ENCODE results near the gene CYLD. TPM values are rescaled to one million over a fixed set of nuclear protein-coding genes. Genes with fewer than 3 reads are reported as not detected.

CYLD gene
- total RNA-seq, 5 donors from 2014 or later (not counting 1 experiment from before 2014, with no cell fraction given) = 243 to 380 (median 294) TPM

DNA sequence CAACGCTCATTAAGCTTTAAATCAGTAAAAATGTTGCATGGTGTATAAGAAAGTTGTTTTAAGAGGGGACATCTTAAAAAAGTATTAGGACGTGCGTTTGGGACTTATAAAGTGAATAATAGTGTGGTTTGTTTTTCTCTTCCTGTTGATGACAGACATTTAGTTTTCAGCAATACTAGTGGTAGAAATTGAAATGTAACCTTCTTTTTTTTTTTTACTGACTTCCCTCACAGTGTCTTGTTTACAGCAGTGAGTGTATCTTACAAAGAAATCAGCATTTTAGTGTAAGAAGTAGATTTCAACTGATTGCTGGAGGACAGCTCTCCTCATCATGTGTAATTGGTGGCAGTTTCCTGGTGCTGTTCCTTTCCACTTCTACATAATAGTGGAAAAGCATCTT is 39.6 kb downstream of the CYLD start:
- H3K9me3 ChIP-seq = no peaks in the 10 kb centered on the region
- ChIA-PET CTCF (interaction anchor here (0.6 to 1.9 kb wide), 9 partner anchors 13 to 754 kb away, joined by 3 to 20 read pairs (median 3); no protein-coding TSS in a partner anchor), POLR2A (interaction anchor here in 1 of 2 donors (0.6 kb wide), 1 partner anchor 115 kb away, joined by 3 read pairs; no protein-coding TSS in a partner anchor)
- ATAC-seq (replicated peaks in 1 of 4) (peak; percentile 60 to 78 (median 70)), DNase-seq (no peak)
- no peak overlapping the region for H3K4me3 ChIP-seq (ENCODE audit: control insufficient read depth in 1 of 2, extremely low read depth in 1 of 2, low read length in 1 of 2)
- no peaks in the 10 kb centered on the region for H3K27me3 Mint-ChIP-seq
- H3K4me3 Mint-ChIP-seq = peak overlapping the region; percentile 26 to 54 (median 49)
- no CpG with 5 or more reads among the region's 3 CpGs for WGBS (ENCODE audit: insufficient coverage)
- H3K9me3 Mint-ChIP-seq = no peaks in the 10 kb centered on the region
- H3K27ac Mint-ChIP-seq = peak overlapping the region; percentile 86 to 95
- no peaks in the 10 kb centered on the region for H3K27me3 ChIP-seq (replicated peaks in 1 of 2; ENCODE audit: control insufficient read depth in 2 of 2, extremely low read depth in 1 of 2, insufficient read depth in 2 of 2, low read length in 1 of 2)
- H3K4me1 ChIP-seq (ENCODE audit: control insufficient read depth in 1 of 2, extremely low read depth in 1 of 2, insufficient read depth in 2 of 2, low read length in 2 of 2) = peaks cover 0 to 10% of the 10 kb centered on the region in 2 experiments
- H3K36me3 Mint-ChIP-seq = peaks cover 70% of the 10 kb centered on the region
- H3K36me3 ChIP-seq (ENCODE audit: control insufficient read depth in 2 of 2, extremely low read depth in 1 of 2, insufficient read depth in 1 of 2, low read length in 1 of 2) = peaks cover 6 to 66% of the 10 kb centered on the region in 2 donors
- peaks cover 63 to 70% (median 65%) of the 10 kb centered on the region in 3 donors for H3K4me1 Mint-ChIP-seq
- H3K27ac ChIP-seq (ENCODE audit: low read length) = peak overlapping the region; percentile 27

DNA sequence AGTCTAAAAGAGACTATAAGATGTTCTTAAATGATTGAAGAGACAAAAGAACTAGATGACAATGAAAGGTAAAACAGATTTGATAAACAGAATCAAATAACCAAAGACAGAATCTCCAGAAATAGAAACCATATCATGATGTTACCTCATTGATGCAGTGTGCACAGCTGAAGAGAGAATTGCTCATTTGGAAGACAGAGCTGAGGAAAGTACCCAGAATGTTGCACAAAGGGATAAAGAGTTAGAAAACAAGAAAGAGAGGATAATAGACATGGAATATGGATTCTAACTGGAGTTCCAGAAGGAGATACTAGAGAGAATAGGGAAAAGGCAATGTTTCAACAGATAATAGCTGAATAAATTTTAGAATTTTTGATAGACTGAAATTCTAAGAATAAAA is 47.9 kb downstream of the CYLD start:
- no peak for DNase-seq
- H3K36me3 ChIP-seq (ENCODE audit: control insufficient read depth in 2 of 2, extremely low read depth in 1 of 2, insufficient read depth in 1 of 2, low read length in 1 of 2) = peaks cover 3 to 67% of the 10 kb centered on the region in 2 donors
- H3K27me3 Mint-ChIP-seq = no peaks in the 10 kb centered on the region
- no peak overlapping the region for H3K4me3 ChIP-seq (ENCODE audit: control insufficient read depth in 1 of 2, extremely low read depth in 1 of 2, low read length in 1 of 2)
- ChIA-PET POLR2A (interaction anchor here in 1 of 2 donors (0.7 kb wide), 1 partner anchor 13 kb away, joined by 4 read pairs; no protein-coding TSS in a partner anchor), CTCF (interaction anchor here in 1 of 2 donors (0.8 to 5.3 kb wide), 2 partner anchors 15 to 17 kb away, joined by 3 to 25 read pairs; no protein-coding TSS in a partner anchor)
- H3K4me1 ChIP-seq (ENCODE audit: control insufficient read depth in 1 of 2, extremely low read depth in 1 of 2, insufficient read depth in 2 of 2, low read length in 2 of 2) = no peaks in the 10 kb centered on the region
- H3K27ac Mint-ChIP-seq = peak overlapping the region; percentile 34 to 85
- peak overlapping the region; percentile 12 for H3K27ac ChIP-seq (ENCODE audit: low read length)
- peaks cover 0 to 3% (median 0%) of the 10 kb centered on the region in 3 donors for H3K9me3 Mint-ChIP-seq
- H3K4me3 Mint-ChIP-seq = no peak overlapping the region
- no peaks in the 10 kb centered on the region for H3K27me3 ChIP-seq (replicated peaks in 1 of 2; ENCODE audit: control insufficient read depth in 2 of 2, extremely low read depth in 1 of 2, insufficient read depth in 2 of 2, low read length in 1 of 2)
- peaks cover 62% of the 10 kb centered on the region for H3K36me3 Mint-ChIP-seq
- ATAC-seq (replicated peaks in 1 of 4) = no peak
- peaks cover 11 to 26% (median 19%) of the 10 kb centered on the region in 3 donors for H3K4me1 Mint-ChIP-seq
- no peaks in the 10 kb centered on the region for H3K9me3 ChIP-seq

GRCh38 chr16:50791522-50791921 is 49.6 kb downstream of the CYLD start:
- ChIA-PET POLR2A (interaction anchor here in 1 of 2 donors (0.9 kb wide), 1 partner anchor 15 kb away, joined by 5 read pairs; no protein-coding TSS in a partner anchor), CTCF (interaction anchor here (0.6 to 1.0 kb wide), 2 partner anchors 15 to 124 kb away, joined by 3 read pairs; no protein-coding TSS in a partner anchor)
- ATAC-seq (replicated peaks in 1 of 4) (no peak), DNase-seq (no peak)
- no peaks in the 10 kb centered on the region for H3K4me1 ChIP-seq (ENCODE audit: control insufficient read depth in 1 of 2, extremely low read depth in 1 of 2, insufficient read depth in 2 of 2, low read length in 2 of 2)
- no peak overlapping the region for H3K27ac ChIP-seq (ENCODE audit: low read length)
- no peak overlapping the region for H3K4me3 ChIP-seq (ENCODE audit: control insufficient read depth in 1 of 2, extremely low read depth in 1 of 2, low read length in 1 of 2)
- H3K36me3 ChIP-seq (ENCODE audit: control insufficient read depth in 2 of 2, extremely low read depth in 1 of 2, insufficient read depth in 1 of 2, low read length in 1 of 2) = peaks cover 10 to 75% of the 10 kb centered on the region in 2 donors
- Mint-ChIP-seq H3K27ac (peak overlapping the region; percentile 74 to 78), H3K4me3 (no peak overlapping the region), H3K36me3 (peaks cover 63% of the 10 kb centered on the region), H3K27me3 (no peaks in the 10 kb centered on the region), H3K4me1 (peaks cover 11 to 24% (median 18%) of the 10 kb centered on the region in 3 donors), H3K9me3 (peaks cover 0 to 3% (median 0%) of the 10 kb centered on the region in 3 donors)
- no peaks in the 10 kb centered on the region for H3K9me3 ChIP-seq
- WGBS (ENCODE audit: insufficient coverage) = no CpG with 5 or more reads among the region's 2 CpGs
- H3K27me3 ChIP-seq (replicated peaks in 1 of 2; ENCODE audit: control insufficient read depth in 2 of 2, extremely low read depth in 1 of 2, insufficient read depth in 2 of 2, low read length in 1 of 2) = no peaks in the 10 kb centered on the region

- peaks cover 11 to 72% of the 10 kb centered on the region in 2 donors for H3K36me3 ChIP-seq (ENCODE audit: control insufficient read depth in 2 of 2, extremely low read depth in 1 of 2, insufficient read depth in 1 of 2, low read length in 1 of 2)
- no peak overlapping the region for H3K4me3 Mint-ChIP-seq
- peak overlapping the region; percentile 35 to 77 for H3K27ac Mint-ChIP-seq
- peaks cover 50% of the 10 kb centered on the region for H3K36me3 Mint-ChIP-seq
- no peak overlapping the region for H3K27ac ChIP-seq (ENCODE audit: low read length)
- no peaks in the 10 kb centered on the region for H3K27me3 ChIP-seq (replicated peaks in 1 of 2; ENCODE audit: control insufficient read depth in 2 of 2, extremely low read depth in 1 of 2, insufficient read depth in 2 of 2, low read length in 1 of 2)
- ATAC-seq (replicated peaks in 1 of 4) (no peak), DNase-seq (no peak)
- H3K9me3 ChIP-seq = no peaks in the 10 kb centered on the region
- no peak overlapping the region for H3K4me3 ChIP-seq (ENCODE audit: control insufficient read depth in 1 of 2, extremely low read depth in 1 of 2, low read length in 1 of 2)
- H3K9me3 Mint-ChIP-seq = no peaks in the 10 kb centered on the region
- H3K4me1 Mint-ChIP-seq = peaks cover 7 to 27% (median 15%) of the 10 kb centered on the region in 3 donors
- no peaks in the 10 kb centered on the region for H3K27me3 Mint-ChIP-seq
- no peaks in the 10 kb centered on the region for H3K4me1 ChIP-seq (ENCODE audit: control insufficient read depth in 1 of 2, extremely low read depth in 1 of 2, insufficient read depth in 2 of 2, low read length in 2 of 2)
- ChIA-PET POLR2A (interaction anchor here (0.7 kb wide), 2 partner anchors 18 to 772 kb away, joined by 3 read pairs; no protein-coding TSS in a partner anchor), CTCF (interaction anchor here in 1 of 2 donors (3.1 kb wide), 1 partner anchor 10 kb away, joined by 30 read pairs; no protein-coding TSS in a partner anchor)
- WGBS (ENCODE audit: insufficient coverage) = no CpG with 5 or more reads among the region's 1 CpG
Observed at GRCh38 chr16:50796829-50797228, 54.9 kb downstream of the CYLD start.

DNA sequence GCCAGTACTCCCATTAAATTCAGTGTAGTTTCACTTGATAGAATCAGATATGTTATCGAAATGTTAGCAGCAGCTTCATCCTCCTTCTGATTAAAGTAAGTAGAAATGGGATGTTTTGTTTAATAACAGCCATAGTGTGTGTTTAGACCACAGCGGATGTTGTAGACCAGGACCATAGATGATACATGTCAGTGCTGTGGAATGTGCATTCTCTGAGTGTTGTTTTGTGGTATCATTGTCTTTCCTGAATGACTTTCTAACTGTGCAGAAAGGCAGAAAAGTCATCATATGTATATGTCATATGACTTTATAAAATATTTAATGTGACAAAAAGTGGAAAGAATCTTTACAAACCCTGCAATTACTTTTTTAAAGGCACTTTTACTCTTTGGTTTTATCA is 55.6 kb downstream of the CYLD start:
- DNase-seq (no peak), ATAC-seq (replicated peaks in 1 of 4) (no peak)
- no peaks in the 10 kb centered on the region for H3K27me3 ChIP-seq (replicated peaks in 1 of 2; ENCODE audit: control insufficient read depth in 2 of 2, extremely low read depth in 1 of 2, insufficient read depth in 2 of 2, low read length in 1 of 2)
- WGBS (ENCODE audit: insufficient coverage) = 92% methylated on average over 2 of the region's 2 CpGs
- H3K27ac Mint-ChIP-seq = peak overlapping the region; percentile 40 to 77
- H3K9me3 ChIP-seq = no peaks in the 10 kb centered on the region
- peaks cover 50% of the 10 kb centered on the region for H3K36me3 Mint-ChIP-seq
- no peaks in the 10 kb centered on the region for H3K9me3 Mint-ChIP-seq
- no peaks in the 10 kb centered on the region for H3K27me3 Mint-ChIP-seq
- H3K4me1 Mint-ChIP-seq = peaks cover 7 to 27% (median 15%) of the 10 kb centered on the region in 3 donors
- POLR2A ChIA-PET = interaction anchor here (0.7 kb wide), 2 partner anchors 19 to 1046 kb away, joined by 3 read pairs; no protein-coding TSS in a partner anchor
- H3K4me3 Mint-ChIP-seq = no peak overlapping the region
- peaks cover 11 to 68% of the 10 kb centered on the region in 2 donors for H3K36me3 ChIP-seq (ENCODE audit: control insufficient read depth in 2 of 2, extremely low read depth in 1 of 2, insufficient read depth in 1 of 2, low read length in 1 of 2)
- H3K27ac ChIP-seq (ENCODE audit: low read length) = no peak overlapping the region
- CTCF ChIA-PET = interaction anchor here in 1 of 2 donors (3.1 kb wide), 1 partner anchor 9 kb away, joined by 30 read pairs; no protein-coding TSS in a partner anchor
- H3K4me3 ChIP-seq (ENCODE audit: control insufficient read depth in 1 of 2, extremely low read depth in 1 of 2, low read length in 1 of 2) = no peak overlapping the region
- H3K4me1 ChIP-seq (ENCODE audit: control insufficient read depth in 1 of 2, extremely low read depth in 1 of 2, insufficient read depth in 2 of 2, low read length in 2 of 2) = no peaks in the 10 kb centered on the region

- no peak overlapping the region for H3K4me3 Mint-ChIP-seq
- ATAC-seq (replicated peaks in 1 of 4) (no peak), DNase-seq (no peak)
- ChIA-PET CTCF (no interaction called here), POLR2A (no interaction called here)
- Histone ChIP-seq H3K27me3 (replicated peaks in 1 of 2; ENCODE audit: control insufficient read depth in 2 of 2, extremely low read depth in 1 of 2, insufficient read depth in 2 of 2, low read length in 1 of 2) (no peaks in the 10 kb centered on the region), H3K4me3 (ENCODE audit: control insufficient read depth in 1 of 2, extremely low read depth in 1 of 2, low read length in 1 of 2) (no peak overlapping the region), H3K9me3 (no peaks in the 10 kb centered on the region), H3K36me3 (ENCODE audit: control insufficient read depth in 2 of 2, extremely low read depth in 1 of 2, insufficient read depth in 1 of 2, low read length in 1 of 2) (peaks cover 9 to 43% of the 10 kb centered on the region in 2 donors), H3K27ac (ENCODE audit: low read length) (no peak overlapping the region), H3K4me1 (ENCODE audit: control insufficient read depth in 1 of 2, extremely low read depth in 1 of 2, insufficient read depth in 2 of 2, low read length in 2 of 2) (no peaks in the 10 kb centered on the region)
- H3K9me3 Mint-ChIP-seq = no peaks in the 10 kb centered on the region
- peaks cover 32% of the 10 kb centered on the region for H3K36me3 Mint-ChIP-seq
- no peaks in the 10 kb centered on the region for H3K27me3 Mint-ChIP-seq
- peak overlapping the region; percentile 16 to 34 for H3K27ac Mint-ChIP-seq
- WGBS (ENCODE audit: insufficient coverage) = 65% methylated on average over 4 of the region's 4 CpGs
- peaks cover 5 to 33% (median 15%) of the 10 kb centered on the region in 3 donors for H3K4me1 Mint-ChIP-seq
Observed at GRCh38 chr16:50800074-50800473, 58.2 kb downstream of the CYLD start.

Data from T-cell (primary cell).